ENCODE data around the gene PLPPR3. TPM values are rescaled to one million over a fixed set of nuclear protein-coding genes. Genes with fewer than 3 reads are reported as not detected.

PLPPR3 gene
- total RNA-seq, 1 experiment from 2014 or later, result 57.9 TPM

GRCh38 chr19:776549-776948 lies 45.2 kb downstream of the PLPPR3 start:
- H3K27me3 ChIP-seq (ENCODE audit: insufficient read depth, low read length), result no peaks in the 10 kb centered on the region
- peaks cover 4% of the 10 kb centered on the region for H3K27me3 Mint-ChIP-seq (ENCODE audit: low read depth)
- H3K9me3 ChIP-seq (ENCODE audit: control insufficient read depth, low read depth, low read length), result no peaks in the 10 kb centered on the region
- no peak overlapping the region for H4K5ac ChIP-seq (ENCODE audit: insufficient read length, low read depth, low read length)
- H3K79me2 ChIP-seq (ENCODE audit: insufficient read depth, low read length), result no peaks in the 10 kb centered on the region
- no peaks in the 10 kb centered on the region for H3K4me1 ChIP-seq (ENCODE audit: insufficient read depth, low read length)
- WGBS (ENCODE audit: extremely low coverage, insufficient read length, low lambda C conversion rate), result no CpG with 5 or more reads among the region's 18 CpGs
- TF ChIP-seq, protein P1, sequence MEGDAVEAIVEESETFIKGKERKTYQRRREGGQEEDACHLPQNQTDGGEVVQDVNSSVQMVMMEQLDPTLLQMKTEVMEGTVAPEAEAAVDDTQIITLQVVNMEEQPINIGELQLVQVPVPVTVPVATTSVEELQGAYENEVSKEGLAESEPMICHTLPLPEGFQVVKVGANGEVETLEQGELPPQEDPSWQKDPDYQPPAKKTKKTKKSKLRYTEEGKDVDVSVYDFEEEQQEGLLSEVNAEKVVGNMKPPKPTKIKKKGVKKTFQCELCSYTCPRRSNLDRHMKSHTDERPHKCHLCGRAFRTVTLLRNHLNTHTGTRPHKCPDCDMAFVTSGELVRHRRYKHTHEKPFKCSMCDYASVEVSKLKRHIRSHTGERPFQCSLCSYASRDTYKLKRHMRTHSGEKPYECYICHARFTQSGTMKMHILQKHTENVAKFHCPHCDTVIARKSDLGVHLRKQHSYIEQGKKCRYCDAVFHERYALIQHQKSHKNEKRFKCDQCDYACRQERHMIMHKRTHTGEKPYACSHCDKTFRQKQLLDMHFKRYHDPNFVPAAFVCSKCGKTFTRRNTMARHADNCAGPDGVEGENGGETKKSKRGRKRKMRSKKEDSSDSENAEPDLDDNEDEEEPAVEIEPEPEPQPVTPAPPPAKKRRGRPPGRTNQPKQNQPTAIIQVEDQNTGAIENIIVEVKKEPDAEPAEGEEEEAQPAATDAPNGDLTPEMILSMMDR (conservative IDR thresholded peaks at IDR 0.05), result no peak
- no peak overlapping the region for H2BK5ac ChIP-seq (ENCODE audit: insufficient read length, low read length)
- no peak overlapping the region for H3K56ac ChIP-seq (ENCODE audit: insufficient read length, low read depth, low read length)
- H2AFZ ChIP-seq (ENCODE audit: low read length), result no peak overlapping the region
- no peak overlapping the region for H2BK20ac ChIP-seq (ENCODE audit: low read depth, low read length, poor library complexity, severe bottlenecking)
- H4K8ac ChIP-seq (replicated peaks; ENCODE audit: insufficient read length, low read depth, low read length), result no peak overlapping the region
- H3K4me1 Mint-ChIP-seq, result peaks cover under 1 to 6% of the 10 kb centered on the region in 2 experiments; a peak in 3 of 4 replicates
- no peak overlapping the region for H2AK5ac ChIP-seq (ENCODE audit: insufficient read length, low read length)
- H3K27ac Mint-ChIP-seq, result no peak overlapping the region
- H3K14ac ChIP-seq (ENCODE audit: insufficient read depth, low read length), result no peak overlapping the region
- no peak for DNase-seq
- no peak overlapping the region for H3K18ac ChIP-seq (ENCODE audit: insufficient read length, low read depth, low read length)
- no peak overlapping the region for H3K4ac ChIP-seq (ENCODE audit: low read depth, low read length)
- no peak overlapping the region for H2BK15ac ChIP-seq (ENCODE audit: low read depth, low read length)
- no peaks in the 10 kb centered on the region for H3K79me1 ChIP-seq (ENCODE audit: insufficient read depth, low read depth, low read length, poor library complexity, severe bottlenecking)
- no peaks in the 10 kb centered on the region for H4K20me1 ChIP-seq (ENCODE audit: control insufficient read depth, insufficient read depth, insufficient read length)
- H4K91ac ChIP-seq (ENCODE audit: insufficient read length, low read depth, low read length), result no peak overlapping the region
- no peak overlapping the region for H3K23ac ChIP-seq (ENCODE audit: insufficient read length, low read depth, low read length)
- H3K4me3 Mint-ChIP-seq, result no peak overlapping the region
- no peaks in the 10 kb centered on the region; a peak in 2 of 5 replicates for H3K9me3 Mint-ChIP-seq
- H2BK120ac ChIP-seq (ENCODE audit: low read depth, low read length, poor library complexity, severe bottlenecking), result no peak overlapping the region
- H3K27ac ChIP-seq (ENCODE audit: insufficient read length, low read depth, low read length), result no peak overlapping the region
- H3K36me3 Mint-ChIP-seq (ENCODE audit: insufficient read depth in 1 of 3, low read depth in 3 of 3), result peaks cover 0 to 4% (median 0%) of the 10 kb centered on the region in 3 experiments; a peak in 2 of 7 replicates
- no peaks in the 10 kb centered on the region for H3K23me2 ChIP-seq (ENCODE audit: insufficient read length, low read depth, low read length, poor library complexity, severe bottlenecking)
- no peak overlapping the region for H3K4me2 ChIP-seq (ENCODE audit: insufficient read depth, insufficient read length, low read length)
- no peak overlapping the region for H3T11ph ChIP-seq (ENCODE audit: low read length)
- no peak overlapping the region for H3K9ac ChIP-seq (ENCODE audit: extremely low read depth, insufficient read length, low read length)
- no peak overlapping the region for H2BK12ac ChIP-seq (ENCODE audit: insufficient read length, low read depth, low read length)

All from H9 (cell line).